H9 (cell line): ENCODE results near the gene UBA1. TPM values are rescaled to one million over a fixed set of nuclear protein-coding genes. Genes with fewer than 3 reads are reported as not detected.

Source experiments
- DNase-seq: peaks from one replicate; pipeline ENCODE4 v3.0.0-alpha.2; 2017
- H2AFZ ChIP-seq: one replicate; pipeline ENCODE4 v1.6.1; 2013; ENCODE audit warnings: mild to moderate bottlenecking, low read length, control low read depth, moderate library complexity
- H2AK5ac ChIP-seq: 2 replicates; pipeline ENCODE4 v1.6.1; 2013; ENCODE audit warnings: low read length, control low read depth, mixed read lengths; ENCODE audit not compliant: insufficient read length
- H2BK120ac ChIP-seq: one replicate; pipeline ENCODE4 v1.6.1; 2013; ENCODE audit warnings: low read depth, mild to moderate bottlenecking, low read length, control low read depth, inconsistent platforms; ENCODE audit not compliant: poor library complexity, severe bottlenecking
- H2BK12ac ChIP-seq: 2 replicates; pipeline ENCODE4 v1.6.1; 2013; ENCODE audit warnings: low read length, control low read depth, mixed read lengths, low read depth; ENCODE audit not compliant: insufficient read length
- H2BK15ac ChIP-seq: 2 replicates; pipeline ENCODE4 v1.6.1; 2013; ENCODE audit warnings: low read depth, low read length, control low read depth
- H2BK20ac ChIP-seq: one replicate; pipeline ENCODE4 v1.6.1; 2013; ENCODE audit warnings: low read depth, mild to moderate bottlenecking, low read length, control low read depth, inconsistent platforms; ENCODE audit not compliant: poor library complexity, severe bottlenecking
- H2BK5ac ChIP-seq: 2 replicates; pipeline ENCODE4 v1.6.1; 2013; ENCODE audit warnings: low read length, control low read depth, mixed read lengths; ENCODE audit not compliant: insufficient read length
- H3K14ac ChIP-seq: 2 replicates; pipeline ENCODE4 v1.6.1; 2013; ENCODE audit warnings: low read length, control low read depth; ENCODE audit not compliant: insufficient read depth
- H3K18ac ChIP-seq: 2 replicates; pipeline ENCODE4 v1.6.1; 2013; ENCODE audit warnings: low read depth, mild to moderate bottlenecking, mixed read lengths, low read length, control low read depth; ENCODE audit not compliant: insufficient read length
- H3K23ac ChIP-seq: 2 replicates; pipeline ENCODE4 v1.6.1; 2013; ENCODE audit warnings: low read length, control low read depth, mixed read lengths, low read depth; ENCODE audit not compliant: insufficient read length
- H3K23me2 ChIP-seq: 2 replicates; pipeline ENCODE4 v1.6.1; 2013; ENCODE audit warnings: low read depth, mild to moderate bottlenecking, mixed read lengths, low read length, control low read depth; ENCODE audit not compliant: insufficient read length, poor library complexity, severe bottlenecking
- H3K27ac ChIP-seq: 2 replicates; pipeline ENCODE4 v1.5.1; 2013; ENCODE audit warnings: low read length, control low read depth, mixed read lengths, low read depth; ENCODE audit not compliant: insufficient read length
- H3K27me3 ChIP-seq: 2 replicates; pipeline ENCODE4 v1.6.1; 2013; ENCODE audit warnings: low read length, control low read depth, inconsistent platforms; ENCODE audit not compliant: insufficient read depth
- H3K4ac ChIP-seq: 2 replicates; pipeline ENCODE4 v1.6.1; 2013; ENCODE audit warnings: low read depth, mild to moderate bottlenecking, control low read depth, inconsistent platforms, low read length, moderate library complexity
- H3K4me1 ChIP-seq: 2 replicates; pipeline ENCODE4 v1.6.1; 2013; ENCODE audit warnings: low read length, control low read depth, inconsistent platforms; ENCODE audit not compliant: insufficient read depth
- H3K4me2 ChIP-seq: 2 replicates; pipeline ENCODE4 v1.6.1; 2013; ENCODE audit warnings: low read length, control low read depth, mixed read lengths; ENCODE audit not compliant: insufficient read length, insufficient read depth
- H3K56ac ChIP-seq: 2 replicates; pipeline ENCODE4 v1.6.1; 2013; ENCODE audit warnings: low read depth, mild to moderate bottlenecking, mixed read lengths, low read length, control low read depth; ENCODE audit not compliant: insufficient read length
- H3K79me1 ChIP-seq: 2 replicates; pipeline ENCODE4 v1.6.1; 2013; ENCODE audit warnings: low read depth, mild to moderate bottlenecking, moderate library complexity, low read length, control low read depth, inconsistent platforms; ENCODE audit not compliant: insufficient read depth, poor library complexity, severe bottlenecking
- H3K79me2 ChIP-seq: 2 replicates; pipeline ENCODE4 v1.6.1; 2013; ENCODE audit warnings: low read length, control low read depth, inconsistent platforms; ENCODE audit not compliant: insufficient read depth
- H3K9ac ChIP-seq: 2 replicates; pipeline ENCODE4 v1.6.1; 2013; ENCODE audit warnings: low read length, control low read depth, mixed read lengths; ENCODE audit not compliant: insufficient read length; ENCODE audit errors: extremely low read depth
- H3K9me3 ChIP-seq: one replicate; pipeline ENCODE4 v1.6.1; 2013; ENCODE audit warnings: low read depth, low read length, inconsistent platforms; ENCODE audit not compliant: control insufficient read depth
- H3T11ph ChIP-seq: one replicate; pipeline ENCODE4 v1.6.1; 2013; ENCODE audit warnings: mild to moderate bottlenecking, low read length, control low read depth, inconsistent platforms
- H4K20me1 ChIP-seq: one replicate; pipeline ENCODE4 v1.6.1; 2013; ENCODE audit not compliant: control insufficient read depth, insufficient read length, insufficient read depth
- H4K5ac ChIP-seq: 2 replicates; pipeline ENCODE4 v1.6.1; 2013; ENCODE audit warnings: low read depth, mild to moderate bottlenecking, mixed read lengths, low read length, control low read depth; ENCODE audit not compliant: insufficient read length
- H4K8ac ChIP-seq: replicated peaks from 2 replicates; pipeline ENCODE4 v1.6.1; 2013; ENCODE audit warnings: low read length, control low read depth, mixed read lengths, low read depth; ENCODE audit not compliant: insufficient read length
- H4K91ac ChIP-seq: 2 replicates; pipeline ENCODE4 v1.6.1; 2013; ENCODE audit warnings: low read depth, mild to moderate bottlenecking, moderate library complexity, mixed read lengths, low read length, control low read depth; ENCODE audit not compliant: insufficient read length
- H3K27ac Mint-ChIP-seq, 3 experiments: 2 replicates in 2 of 3; 3 replicates in 1 of 3; pipeline ENCODE4 v1.8.0; 2020 to 2021; ENCODE audit warnings: mixed read lengths in 3 of 3, mild to moderate bottlenecking in 1 of 3, moderate library complexity in 1 of 3
- H3K27me3 Mint-ChIP-seq: 2 replicates; pipeline ENCODE4 v1.8.0; 2021; ENCODE audit warnings: low read depth, mild to moderate bottlenecking, moderate library complexity, mixed read lengths
- H3K36me3 Mint-ChIP-seq, 3 experiments: 2 replicates in 2 of 3; 3 replicates in 1 of 3; pipeline ENCODE4 v1.8.0; 2020 to 2021; ENCODE audit warnings: low read depth in 3 of 3, mixed read lengths in 3 of 3; ENCODE audit not compliant: insufficient read depth in 1 of 3
- H3K4me1 Mint-ChIP-seq, 2 experiments: 2 replicates each; pipeline ENCODE4 v1.8.0; 2020; ENCODE audit warnings: mixed read lengths in 2 of 2
- H3K4me3 Mint-ChIP-seq, 2 experiments: 2 replicates in 1 of 2; 3 replicates in 1 of 2; pipeline ENCODE4 v1.8.0; 2020 to 2021; ENCODE audit warnings: mild to moderate bottlenecking in 2 of 2, mixed read lengths in 2 of 2, moderate library complexity in 1 of 2
- H3K9me3 Mint-ChIP-seq, 2 experiments: 2 replicates in 1 of 2; 3 replicates in 1 of 2; pipeline ENCODE4 v1.8.0; 2020; ENCODE audit warnings: mild to moderate bottlenecking in 2 of 2, mixed read lengths in 2 of 2, moderate library complexity in 1 of 2
- WGBS: extraction: QIAGEN DNeasy Blood & Tissue Kit; methylation state at CpG from one replicate; pipeline ENCODE4 v1.1.7; 2013; ENCODE audit warnings: missing lambda C conversion rate, low lambda C conversion rate, mixed read lengths; ENCODE audit not compliant: insufficient read length; ENCODE audit errors: extremely low coverage; 5-methylcytosine and 5-hydroxymethylcytosine counted together
- total RNA-seq: library from RNA; stranded (reverse); gene quantifications from 2 replicates; pipeline ENCODE4 v1.2.1, GENCODE V29; 2021
- TF ChIP-seq, protein P1 (sequence below): fragments of 200-600 bp; sonication (generic); conservative IDR thresholded peaks from 3 replicates; pipeline ENCODE4 v1.8.0; 2021; ENCODE audit warnings: antibody characterized with exemption, mild to moderate bottlenecking

UBA1 gene
- total RNA-seq, 1 experiment from 2014 or later, result 427 TPM

DNA sequence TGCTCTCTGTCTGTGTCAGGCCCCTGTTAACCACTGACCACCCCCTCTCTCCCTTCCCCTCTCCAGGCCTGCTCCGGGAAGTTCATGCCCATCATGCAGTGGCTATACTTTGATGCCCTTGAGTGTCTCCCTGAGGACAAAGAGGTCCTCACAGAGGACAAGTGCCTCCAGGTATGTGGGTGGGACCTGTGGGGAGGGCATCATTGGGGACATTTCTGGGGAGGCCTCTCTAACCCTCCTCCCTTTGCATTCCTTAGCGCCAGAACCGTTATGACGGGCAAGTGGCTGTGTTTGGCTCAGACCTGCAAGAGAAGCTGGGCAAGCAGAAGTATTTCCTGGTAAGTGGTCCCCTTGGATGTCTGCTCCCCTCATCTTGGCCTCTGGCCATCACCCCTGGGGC, 9.2 kb downstream of the UBA1 start:
- Histone ChIP-seq H3K4me2 (no peak overlapping the region), H2BK5ac (no peak overlapping the region), H2BK12ac (no peak overlapping the region), H4K8ac (no peak overlapping the region), H3K9me3 (no peaks in the 10 kb centered on the region), H2AK5ac (no peak overlapping the region), H2BK120ac (no peak overlapping the region), H3K56ac (no peak overlapping the region), H4K20me1 (no peaks in the 10 kb centered on the region), H3K23ac (no peak overlapping the region), H3K23me2 (no peaks in the 10 kb centered on the region), H3K18ac (no peak overlapping the region), H3T11ph (no peak overlapping the region), H2BK15ac (no peak overlapping the region), H3K9ac (no peak overlapping the region), H3K4ac (no peak overlapping the region), H3K14ac (no peak overlapping the region), H3K27me3 (no peaks in the 10 kb centered on the region), H2BK20ac (no peak overlapping the region), H3K79me2 (peaks cover 1% of the 10 kb centered on the region; the same call in 1 of the 2 replicates), H4K5ac (no peak overlapping the region), H3K4me1 (no peaks in the 10 kb centered on the region; the same call in 1 of the 2 replicates), H4K91ac (no peak overlapping the region), H3K79me1 (peaks cover 3% of the 10 kb centered on the region), H2AFZ (no peak overlapping the region), H3K27ac (no peak overlapping the region)
- peak overlapping the region in 1 of 3 experiments; percentile 33; a peak in 2 of 7 replicates for H3K27ac Mint-ChIP-seq
- TF ChIP-seq, protein P1, sequence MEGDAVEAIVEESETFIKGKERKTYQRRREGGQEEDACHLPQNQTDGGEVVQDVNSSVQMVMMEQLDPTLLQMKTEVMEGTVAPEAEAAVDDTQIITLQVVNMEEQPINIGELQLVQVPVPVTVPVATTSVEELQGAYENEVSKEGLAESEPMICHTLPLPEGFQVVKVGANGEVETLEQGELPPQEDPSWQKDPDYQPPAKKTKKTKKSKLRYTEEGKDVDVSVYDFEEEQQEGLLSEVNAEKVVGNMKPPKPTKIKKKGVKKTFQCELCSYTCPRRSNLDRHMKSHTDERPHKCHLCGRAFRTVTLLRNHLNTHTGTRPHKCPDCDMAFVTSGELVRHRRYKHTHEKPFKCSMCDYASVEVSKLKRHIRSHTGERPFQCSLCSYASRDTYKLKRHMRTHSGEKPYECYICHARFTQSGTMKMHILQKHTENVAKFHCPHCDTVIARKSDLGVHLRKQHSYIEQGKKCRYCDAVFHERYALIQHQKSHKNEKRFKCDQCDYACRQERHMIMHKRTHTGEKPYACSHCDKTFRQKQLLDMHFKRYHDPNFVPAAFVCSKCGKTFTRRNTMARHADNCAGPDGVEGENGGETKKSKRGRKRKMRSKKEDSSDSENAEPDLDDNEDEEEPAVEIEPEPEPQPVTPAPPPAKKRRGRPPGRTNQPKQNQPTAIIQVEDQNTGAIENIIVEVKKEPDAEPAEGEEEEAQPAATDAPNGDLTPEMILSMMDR, result no peak
- no peaks in the 10 kb centered on the region for H3K27me3 Mint-ChIP-seq
- H3K9me3 Mint-ChIP-seq, result no peaks in the 10 kb centered on the region; a peak in 1 of 5 replicates
- no CpG with 5 or more reads among the region's 4 CpGs for WGBS
- H3K4me3 Mint-ChIP-seq, result no peak overlapping the region; a peak in 1 of 5 replicates
- H3K36me3 Mint-ChIP-seq, result peaks cover 92 to 100% (median 100%) of the 10 kb centered on the region in 3 experiments
- H3K4me1 Mint-ChIP-seq, result peaks cover 10 to 11% of the 10 kb centered on the region in 2 experiments
- DNase-seq, result no peak
